HepG2 (cell line): Measurements from ENCODE around the gene KLHL7. TPM values are rescaled to one million over a fixed set of nuclear protein-coding genes. Genes with fewer than 3 reads are reported as not detected.

Source experiments
- CHCHD3 ChIP-seq: sonication (generic); formaldehyde crosslinking; IDR thresholded peaks from 2 replicates; pipeline ENCODE4 v1.8.0; 2022; ENCODE audit warnings: mild to moderate bottlenecking, missing genetic modification reagents, moderate library complexity
- DMTF1 ChIP-seq: sonication (generic); formaldehyde crosslinking; IDR thresholded peaks from 2 replicates; pipeline ENCODE4 v1.4.0; 2020; ENCODE audit warnings: mild to moderate bottlenecking, missing genetic modification reagents
- GTF3A ChIP-seq: sonication (generic); formaldehyde crosslinking; conservative IDR thresholded peaks from 2 replicates; pipeline ENCODE4 v1.4.0; 2020; ENCODE audit warnings: mild to moderate bottlenecking, missing genetic modification reagents
- GZF1 ChIP-seq: sonication (generic); formaldehyde crosslinking; IDR thresholded peaks from 2 replicates; pipeline ENCODE4 v1.5.1; 2020; ENCODE audit warnings: mild to moderate bottlenecking, missing genetic modification reagents
- HDAC6 ChIP-seq: fragments of 200-600 bp; sonication (generic); IDR thresholded peaks from 2 replicates; pipeline ENCODE4 v1.7.0; 2017; ENCODE audit warnings: mild to moderate bottlenecking, antibody characterized with exemption, low read length, low read depth
- HINFP ChIP-seq: sonication (generic); formaldehyde crosslinking; IDR thresholded peaks from 2 replicates; pipeline ENCODE4 v1.4.0; 2020; ENCODE audit warnings: low read depth, mild to moderate bottlenecking, missing genetic modification reagents
- MBD4 ChIP-seq: IDR thresholded peaks from 2 replicates; pipeline ENCODE4 v1.6.1; 2012; ENCODE audit warnings: low read length, inconsistent platforms, borderline replicate concordance
- NFKBIZ ChIP-seq: IDR thresholded peaks from 2 replicates; pipeline ENCODE4 v1.6.1; 2018; ENCODE audit warnings: missing genetic modification reagents, missing compliant biosample characterization
- PATZ1 ChIP-seq: sonication (generic); formaldehyde crosslinking; IDR thresholded peaks from 2 replicates; pipeline ENCODE4 v1.4.0; 2020; ENCODE audit warnings: missing genetic modification reagents
- PPARG ChIP-seq: conservative IDR thresholded peaks from 2 replicates; pipeline ENCODE4 v1.6.1; 2016; ENCODE audit warnings: missing biosample characterization, missing genetic modification reagents
- TP53 ChIP-seq: sonication (generic); formaldehyde crosslinking; conservative IDR thresholded peaks from 2 replicates; pipeline ENCODE4 v1.4.0; 2020; ENCODE audit warnings: missing genetic modification reagents
- ZBTB7B ChIP-seq: sonication (generic); formaldehyde crosslinking; IDR thresholded peaks from 2 replicates; pipeline ENCODE4 v1.4.0; 2020; ENCODE audit warnings: missing genetic modification reagents
- ZMAT5 ChIP-seq: sonication (generic); formaldehyde crosslinking; IDR thresholded peaks from 2 replicates; pipeline ENCODE4 v1.5.0; 2020; ENCODE audit warnings: mild to moderate bottlenecking, low read depth, missing genetic modification reagents, borderline replicate concordance
- ZNF446 ChIP-seq: sonication (generic); formaldehyde crosslinking; IDR thresholded peaks from 2 replicates; pipeline ENCODE4 v1.5.0; 2020; ENCODE audit warnings: mild to moderate bottlenecking, missing genetic modification reagents
- ZNF468 ChIP-seq: sonication (generic); formaldehyde crosslinking; IDR thresholded peaks from 2 replicates; pipeline ENCODE4 v1.8.0; 2022; ENCODE audit warnings: mild to moderate bottlenecking, moderate library complexity, missing genetic modification reagents
- ZNF552 ChIP-seq: sonication (generic); formaldehyde crosslinking; IDR thresholded peaks from 2 replicates; pipeline ENCODE4 v1.9.0; 2022; ENCODE audit warnings: missing genetic modification reagents, mild to moderate bottlenecking, borderline replicate concordance
- ZNF609 ChIP-seq: sonication (generic); formaldehyde crosslinking; IDR thresholded peaks from 2 replicates; pipeline ENCODE4 v1.4.0; 2020; ENCODE audit warnings: mild to moderate bottlenecking, missing genetic modification reagents, borderline replicate concordance
- polyA plus RNA-seq, 8 experiments: library from polyadenylated mRNA; depleted of rRNA in 3 of 8; stranded (reverse) in 7 of 8; unstranded in 1 of 8; fragments of >200 nt; fragmentation: Illumina TruSeq in 4 of 8; extraction: Trizol in 4 of 8; gene quantifications; 2 replicates each; pipeline versions ENCODE4 v1.2.1 to v1.2.3, GENCODE V29; 2011 to 2016; ENCODE audit warnings: low read depth in 4 of 8, missing spikeins in 1 of 8, mixed read lengths in 1 of 8; ENCODE audit not compliant: insufficient read depth in 1 of 8
- total RNA-seq, 5 experiments: library from RNA; depleted of rRNA; stranded (reverse); fragments of >200 nt; fragmentation: Illumina TruSeq; extraction: Trizol; gene quantifications; 2 replicates each; pipeline ENCODE4 v1.2.3, GENCODE V29; 2016; ENCODE audit warnings: low read depth in 1 of 5

KLHL7 gene
- total and polyA plus RNA-seq, 2 of the 13 experiments (the other 11 are each of a cell fraction or from before 2014, with no cell fraction given) = 16.2 to 34.4 TPM

GRCh38 chr7:23074443-23075261, 30.9 kb upstream of the KLHL7 start (continued):
- peak; percentile 76 for TF ChIP-seq ZNF609 (CRISPR knock-in tag)
- TF ChIP-seq PPARG (CRISPR knock-in tag) = no peak
- TF ChIP-seq CHCHD3 (CRISPR knock-in tag) = no peak
- no peak for TF ChIP-seq MBD4
- no peak for TF ChIP-seq ZNF552 (CRISPR knock-in tag)
- TF ChIP-seq ZMAT5 (CRISPR knock-in tag) = no peak
- TF ChIP-seq ZBTB7B (CRISPR knock-in tag) = no peak
- TF ChIP-seq DMTF1 (CRISPR knock-in tag) = no peak
- TF ChIP-seq GTF3A (CRISPR knock-in tag) = no peak
- no peak for TF ChIP-seq ZNF468 (CRISPR knock-in tag)
- TF ChIP-seq HINFP (CRISPR knock-in tag) = no peak
- TF ChIP-seq HDAC6 = no peak
- TF ChIP-seq NFKBIZ (CRISPR knock-in tag) = no peak
- TF ChIP-seq TP53 = no peak
- no peak for TF ChIP-seq GZF1 (CRISPR knock-in tag)
- no peak for TF ChIP-seq ZNF446 (CRISPR knock-in tag)
- no peak for TF ChIP-seq PATZ1 (CRISPR knock-in tag)
